Measurements from ENCODE around the gene OLFM1.
"Not testable (repeated sequence)": the region's sequence is repeated elsewhere in the genome, so short reads cannot be mapped to it uniquely, and the experiment has no call there.

Gene OLFM1

GRCh38 chr9:135151757-135152613, 64.5 kb downstream of the OLFM1 start:
- H3K9me3 ChIP-seq, result no peaks in the 10 kb centered on the region
- H3K36me3 ChIP-seq (replicated peaks), result no peaks in the 10 kb centered on the region
- in situ Hi-C loops (cut with MboI; ENCODE audit: low sequenced_read_pairs), result no loop called here
- no peak overlapping the region for H3K4me3 ChIP-seq
- no peak for DNase-seq (ENCODE audit: low spot score in 2 of 2)
- no peaks in the 10 kb centered on the region for H3K4me1 ChIP-seq
- H3K27me3 ChIP-seq (ENCODE audit: low read depth), result no peaks in the 10 kb centered on the region

GRCh38 chr9:135152614-135153334, 65.3 kb downstream of the OLFM1 start:
- DNase-seq (ENCODE audit: low spot score in 2 of 2), result no peak
- Histone ChIP-seq H3K9me3 (no peaks in the 10 kb centered on the region), H3K4me3 (no peak overlapping the region), H3K4me1 (no peaks in the 10 kb centered on the region), H3K27me3 (ENCODE audit: low read depth) (no peaks in the 10 kb centered on the region), H3K36me3 (replicated peaks) (no peaks in the 10 kb centered on the region)
- in situ Hi-C loops (cut with MboI; ENCODE audit: low sequenced_read_pairs), result no loop called here

- H3K36me3 ChIP-seq (replicated peaks), result no peaks in the 10 kb centered on the region
- H3K4me3 ChIP-seq, result no peak overlapping the region
- DNase-seq (ENCODE audit: low spot score in 2 of 2), result no peak
- H3K4me1 ChIP-seq, result no peaks in the 10 kb centered on the region
- H3K27me3 ChIP-seq (ENCODE audit: low read depth), result no peaks in the 10 kb centered on the region
- in situ Hi-C loops (cut with MboI; ENCODE audit: low sequenced_read_pairs), result no loop called here
- H3K9me3 ChIP-seq, result no peaks in the 10 kb centered on the region
Measured at GRCh38 chr9:135154050-135154615, 66.7 kb downstream of the OLFM1 start.

GRCh38 chr9:135155396-135155795, 67.9 kb downstream of the OLFM1 start:
- in situ Hi-C loops (cut with MboI; ENCODE audit: low sequenced_read_pairs), result no loop called here
- Histone ChIP-seq H3K27me3 (ENCODE audit: low read depth) (no peaks in the 10 kb centered on the region), H3K36me3 (replicated peaks) (no peaks in the 10 kb centered on the region), H3K4me3 (no peak overlapping the region), H3K9me3 (no peaks in the 10 kb centered on the region), H3K4me1 (no peaks in the 10 kb centered on the region)
- DNase-seq (ENCODE audit: low spot score in 2 of 2), result no peak

GRCh38 chr9:135156525-135157510, 69.3 kb downstream of the OLFM1 start:
- in situ Hi-C loops (cut with MboI; ENCODE audit: low sequenced_read_pairs), result no loop called here
- Histone ChIP-seq H3K4me1 (no peaks in the 10 kb centered on the region), H3K27me3 (ENCODE audit: low read depth) (no peaks in the 10 kb centered on the region), H3K36me3 (replicated peaks) (no peaks in the 10 kb centered on the region), H3K9me3 (no peaks in the 10 kb centered on the region), H3K4me3 (no peak overlapping the region)
- peak in 1 of 2 experiments; percentile 33 for DNase-seq (ENCODE audit: low spot score in 2 of 2)

- DNase-seq (ENCODE audit: low spot score in 2 of 2), result no peak
- no peaks in the 10 kb centered on the region for H3K4me1 ChIP-seq
- no peak overlapping the region for H3K4me3 ChIP-seq
- H3K27me3 ChIP-seq (ENCODE audit: low read depth), result no peaks in the 10 kb centered on the region
- H3K36me3 ChIP-seq (replicated peaks), result no peaks in the 10 kb centered on the region
- in situ Hi-C loops (cut with MboI; ENCODE audit: low sequenced_read_pairs), result no loop called here
- H3K9me3 ChIP-seq, result no peaks in the 10 kb centered on the region
Measured at GRCh38 chr9:135157856-135158563, 70.5 kb downstream of the OLFM1 start.

GRCh38 chr9:135158564-135158937, 71.1 kb downstream of the OLFM1 start:
- H3K4me3 ChIP-seq, result no peak overlapping the region
- no peak for DNase-seq (ENCODE audit: low spot score in 2 of 2)
- H3K27me3 ChIP-seq (ENCODE audit: low read depth), result no peaks in the 10 kb centered on the region
- no peaks in the 10 kb centered on the region for H3K9me3 ChIP-seq
- H3K4me1 ChIP-seq, result no peaks in the 10 kb centered on the region
- in situ Hi-C loops (cut with MboI; ENCODE audit: low sequenced_read_pairs), result no loop called here
- no peaks in the 10 kb centered on the region for H3K36me3 ChIP-seq (replicated peaks)

- no peaks in the 10 kb centered on the region for H3K27me3 ChIP-seq (ENCODE audit: low read depth)
- H3K4me3 ChIP-seq, result no peak overlapping the region
- no peaks in the 10 kb centered on the region for H3K9me3 ChIP-seq
- in situ Hi-C loops (cut with MboI; ENCODE audit: low sequenced_read_pairs), result no loop called here
- no peaks in the 10 kb centered on the region for H3K36me3 ChIP-seq (replicated peaks)
- DNase-seq (ENCODE audit: low spot score in 2 of 2), result no peak
- no peaks in the 10 kb centered on the region for H3K4me1 ChIP-seq
Measured at GRCh38 chr9:135159801-135160200, 72.3 kb downstream of the OLFM1 start.

- in situ Hi-C loops (cut with MboI; ENCODE audit: low sequenced_read_pairs), result no loop called here
- no peaks in the 10 kb centered on the region for H3K36me3 ChIP-seq (replicated peaks)
- no peaks in the 10 kb centered on the region for H3K4me1 ChIP-seq
- H3K4me3 ChIP-seq, result no peak overlapping the region
- no peaks in the 10 kb centered on the region for H3K9me3 ChIP-seq
- DNase-seq (ENCODE audit: low spot score in 2 of 2), result no peak
- no peaks in the 10 kb centered on the region for H3K27me3 ChIP-seq (ENCODE audit: low read depth)
Measured at GRCh38 chr9:135160862-135161261, 73.4 kb downstream of the OLFM1 start.

GRCh38 chr9:135162599-135162998, 75.1 kb downstream of the OLFM1 start:
- H3K4me1 ChIP-seq; in situ Hi-C loops (cut with MboI; ENCODE audit: low sequenced_read_pairs); DNase-seq (ENCODE audit: low spot score in 2 of 2); H3K27me3 ChIP-seq (ENCODE audit: low read depth); H3K4me3 ChIP-seq; H3K36me3 ChIP-seq (replicated peaks); H3K9me3 ChIP-seq: not testable (repeated sequence)

- in situ Hi-C loops (cut with MboI; ENCODE audit: low sequenced_read_pairs), result no loop called here
- no peaks in the 10 kb centered on the region for H3K9me3 ChIP-seq
Measured at GRCh38 chr9:135163023-135163780, 75.7 kb downstream of the OLFM1 start.

GRCh38 chr9:135164036-135164435, 76.6 kb downstream of the OLFM1 start:
- Histone ChIP-seq H3K4me1 (no peaks in the 10 kb centered on the region), H3K9me3 (no peaks in the 10 kb centered on the region), H3K4me3 (no peak overlapping the region), H3K36me3 (replicated peaks) (no peaks in the 10 kb centered on the region), H3K27me3 (ENCODE audit: low read depth) (no peaks in the 10 kb centered on the region)
- DNase-seq (ENCODE audit: low spot score in 2 of 2), result no peak
- in situ Hi-C loops (cut with MboI; ENCODE audit: low sequenced_read_pairs), result no loop called here

More at GRCh38 chr9:135163023-135163780, 75.7 kb downstream of the OLFM1 start:
- Histone ChIP-seq H3K4me3 (no peak overlapping the region), H3K4me1 (no peaks in the 10 kb centered on the region), H3K36me3 (replicated peaks) (no peaks in the 10 kb centered on the region), H3K27me3 (ENCODE audit: low read depth) (no peaks in the 10 kb centered on the region)
- no peak for DNase-seq (ENCODE audit: low spot score in 2 of 2)

Data from HAP-1 (cell line).